Measurements from ENCODE around the gene CLEC4F. TPM values are rescaled to one million over a fixed set of nuclear protein-coding genes. Genes with fewer than 3 reads are reported as not detected.

Gene CLEC4F
- total RNA-seq, 1 experiment from 2014 or later: not detected

GRCh38 chr2:70808983-70809958 lies 11.1 kb downstream of the CLEC4F start:
- intact Hi-C loops (cut with micrococcal nuclease): no loop called here
- H3K4me3 ChIP-seq (ENCODE audit: low read length): no peak overlapping the region
- no peak for ATAC-seq
- ChIA-PET POLR2A (ENCODE audit: unreplicated experiment) (no interaction called here), CTCF (no interaction called here)
- H3K27ac ChIP-seq (ENCODE audit: low read length): no peak overlapping the region
- H3K27me3 ChIP-seq (ENCODE audit: low read length): peaks cover 68% of the 10 kb centered on the region
- TF ChIP-seq EZH2phosphoT487 (IDR thresholded peaks at IDR 0.05; ENCODE audit: borderline replicate concordance, low read length) (no peak), CTCF (conservative IDR thresholded peaks at IDR 0.05; ENCODE audit: low read depth, low read length) (no peak), EZH2 (IDR thresholded peaks at IDR 0.05; ENCODE audit: low read length, unreplicated experiment) (no peak)
- no peak overlapping the region for H3K9ac ChIP-seq (ENCODE audit: low read length)
- no peaks in the 10 kb centered on the region for H3F3A ChIP-seq (ENCODE audit: low read length, unreplicated experiment)
- no peaks in the 10 kb centered on the region for H3K79me2 ChIP-seq (ENCODE audit: low read length)
- no peak overlapping the region for H3K4me2 ChIP-seq (ENCODE audit: low read length)
- H2AFZ ChIP-seq (ENCODE audit: low read length): no peak overlapping the region
- no TSS peak for BruUV-seq (replicated peaks)
- DNase-seq: no peak
- no peaks in the 10 kb centered on the region for H3K4me1 ChIP-seq (ENCODE audit: insufficient read depth, low read length)
- H3K36me3 ChIP-seq (ENCODE audit: low read depth, low read length): no peaks in the 10 kb centered on the region
- no peaks in the 10 kb centered on the region for H4K20me1 ChIP-seq (ENCODE audit: low read length)
- no peaks in the 10 kb centered on the region for H3K9me3 ChIP-seq (ENCODE audit: low read length)
- no peaks in the 10 kb centered on the region for H3K9me2 ChIP-seq (replicated peaks; ENCODE audit: low read length)

- no peak for TF ChIP-seq CTCF (conservative IDR thresholded peaks at IDR 0.05; ENCODE audit: low read depth, low read length)
- Histone ChIP-seq H3K27ac (ENCODE audit: low read length) (no peak overlapping the region), H2AFZ (ENCODE audit: low read length) (no peak overlapping the region), H3K36me3 (ENCODE audit: low read depth, low read length) (no peaks in the 10 kb centered on the region), H4K20me1 (ENCODE audit: low read length) (no peaks in the 10 kb centered on the region), H3K27me3 (ENCODE audit: low read length) (peaks cover 59% of the 10 kb centered on the region), H3K79me2 (ENCODE audit: low read length) (no peaks in the 10 kb centered on the region), H3K4me1 (ENCODE audit: insufficient read depth, low read length) (no peaks in the 10 kb centered on the region), H3K9me2 (replicated peaks; ENCODE audit: low read length) (no peaks in the 10 kb centered on the region), H3K4me3 (ENCODE audit: low read length) (no peak overlapping the region), H3K9ac (ENCODE audit: low read length) (no peak overlapping the region), H3K4me2 (ENCODE audit: low read length) (no peak overlapping the region), H3K9me3 (ENCODE audit: low read length) (no peaks in the 10 kb centered on the region), H3F3A (ENCODE audit: low read length, unreplicated experiment) (no peaks in the 10 kb centered on the region)
- ChIA-PET CTCF (no interaction called here), POLR2A (ENCODE audit: unreplicated experiment) (no interaction called here)
- DNase-seq: no peak
- intact Hi-C loops (cut with micrococcal nuclease): no loop called here
- no peak for ATAC-seq
- no TSS peak for BruUV-seq (replicated peaks)
Observed at GRCh38 chr2:70807828-70808118, 12.6 kb downstream of the CLEC4F start.

- Histone ChIP-seq H4K20me1 (ENCODE audit: low read length) (no peaks in the 10 kb centered on the region), H3K9me3 (ENCODE audit: low read length) (no peaks in the 10 kb centered on the region), H3K4me2 (ENCODE audit: low read length) (no peak overlapping the region), H3K36me3 (ENCODE audit: low read depth, low read length) (no peaks in the 10 kb centered on the region), H3K79me2 (ENCODE audit: low read length) (no peaks in the 10 kb centered on the region), H3K9me2 (replicated peaks; ENCODE audit: low read length) (no peaks in the 10 kb centered on the region), H2AFZ (ENCODE audit: low read length) (no peak overlapping the region), H3K27ac (ENCODE audit: low read length) (no peak overlapping the region), H3K9ac (ENCODE audit: low read length) (no peak overlapping the region), H3K27me3 (ENCODE audit: low read length) (peaks cover 59% of the 10 kb centered on the region), H3K4me1 (ENCODE audit: insufficient read depth, low read length) (no peaks in the 10 kb centered on the region), H3K4me3 (ENCODE audit: low read length) (no peak overlapping the region), H3F3A (ENCODE audit: low read length, unreplicated experiment) (no peaks in the 10 kb centered on the region)
- TF ChIP-seq CTCF (conservative IDR thresholded peaks at IDR 0.05; ENCODE audit: low read depth, low read length) (no peak), EZH2phosphoT487 (IDR thresholded peaks at IDR 0.05; ENCODE audit: borderline replicate concordance, low read length) (no peak), EZH2 (IDR thresholded peaks at IDR 0.05; ENCODE audit: low read length, unreplicated experiment) (no peak)
- ATAC-seq: no peak
- DNase-seq: no peak
- ChIA-PET CTCF (no interaction called here), POLR2A (ENCODE audit: unreplicated experiment) (no interaction called here)
- intact Hi-C loops (cut with micrococcal nuclease): no loop called here
- BruUV-seq (replicated peaks): no TSS peak
Observed at GRCh38 chr2:70807102-70807827, 13.1 kb downstream of the CLEC4F start.
